Measurements from ENCODE around the gene NRF1. TPM values are rescaled to one million over a fixed set of nuclear protein-coding genes. Genes with fewer than 3 reads are reported as not detected.

NRF1 gene
- total RNA-seq, 1 donor from 2014 or later, result 16.7 TPM

DNA sequence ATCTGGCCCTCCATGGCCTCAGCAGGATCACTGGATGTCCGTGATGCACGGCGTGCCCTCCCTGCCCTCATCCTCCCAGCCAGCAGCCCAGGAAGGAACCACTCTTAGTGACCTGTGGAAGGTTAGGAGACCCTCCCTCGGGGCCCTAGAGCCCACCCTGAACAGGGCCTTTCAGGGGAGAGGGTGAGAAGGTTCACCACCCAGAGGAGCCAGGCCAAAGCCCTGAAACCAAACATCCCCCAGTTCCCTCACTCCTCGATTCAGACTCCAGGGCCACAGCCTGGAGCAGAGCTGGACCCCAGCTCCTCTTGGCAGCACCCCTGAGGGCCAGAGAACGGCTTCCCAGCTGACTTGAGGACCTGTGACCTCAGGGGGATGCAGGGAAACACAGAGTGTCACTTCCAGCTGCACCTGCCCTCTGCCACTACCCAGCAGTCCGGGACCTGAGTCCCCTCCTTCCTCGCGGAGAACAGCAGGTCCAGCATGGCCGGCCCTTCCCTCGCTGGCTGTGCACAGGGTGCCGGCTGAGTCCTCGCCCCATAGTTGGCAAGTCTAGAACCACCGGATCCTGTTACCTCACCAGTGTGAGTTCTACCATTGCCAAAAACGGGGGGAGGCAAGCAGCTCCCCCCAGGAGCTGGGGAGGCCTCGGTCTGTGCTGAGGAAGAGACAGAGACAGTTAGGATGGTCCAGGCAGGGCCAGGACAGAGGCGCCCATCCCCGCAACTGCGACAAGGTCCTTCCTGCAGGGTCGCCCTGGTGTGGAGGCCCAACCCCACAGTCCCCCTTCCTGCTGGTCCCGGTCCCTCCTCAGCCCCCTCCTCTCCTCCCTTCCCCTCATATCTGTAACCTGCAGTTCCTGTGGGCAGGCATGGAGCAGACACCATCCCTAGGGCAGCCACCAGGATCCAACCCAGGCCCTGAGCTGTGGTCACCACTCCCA, 158.6 kb downstream of the NRF1 start:
- H3K4me3 ChIP-seq, result no peak overlapping the region
- H3K9me3 ChIP-seq, result no peaks in the 10 kb centered on the region
- no peaks in the 10 kb centered on the region for H3K36me3 ChIP-seq
- intact Hi-C loops (cut with DNase I), result no loop called here
- DNase-seq, result no peak
- TF ChIP-seq, protein P1, sequence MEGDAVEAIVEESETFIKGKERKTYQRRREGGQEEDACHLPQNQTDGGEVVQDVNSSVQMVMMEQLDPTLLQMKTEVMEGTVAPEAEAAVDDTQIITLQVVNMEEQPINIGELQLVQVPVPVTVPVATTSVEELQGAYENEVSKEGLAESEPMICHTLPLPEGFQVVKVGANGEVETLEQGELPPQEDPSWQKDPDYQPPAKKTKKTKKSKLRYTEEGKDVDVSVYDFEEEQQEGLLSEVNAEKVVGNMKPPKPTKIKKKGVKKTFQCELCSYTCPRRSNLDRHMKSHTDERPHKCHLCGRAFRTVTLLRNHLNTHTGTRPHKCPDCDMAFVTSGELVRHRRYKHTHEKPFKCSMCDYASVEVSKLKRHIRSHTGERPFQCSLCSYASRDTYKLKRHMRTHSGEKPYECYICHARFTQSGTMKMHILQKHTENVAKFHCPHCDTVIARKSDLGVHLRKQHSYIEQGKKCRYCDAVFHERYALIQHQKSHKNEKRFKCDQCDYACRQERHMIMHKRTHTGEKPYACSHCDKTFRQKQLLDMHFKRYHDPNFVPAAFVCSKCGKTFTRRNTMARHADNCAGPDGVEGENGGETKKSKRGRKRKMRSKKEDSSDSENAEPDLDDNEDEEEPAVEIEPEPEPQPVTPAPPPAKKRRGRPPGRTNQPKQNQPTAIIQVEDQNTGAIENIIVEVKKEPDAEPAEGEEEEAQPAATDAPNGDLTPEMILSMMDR (IDR thresholded peaks at IDR 0.05), result no peak
- no peaks in the 10 kb centered on the region for H3K4me1 ChIP-seq
- no peaks in the 10 kb centered on the region for H3K27me3 ChIP-seq (ENCODE audit: low read depth)
- ATAC-seq, result no peak
- H3K27ac ChIP-seq, result no peak overlapping the region

DNA sequence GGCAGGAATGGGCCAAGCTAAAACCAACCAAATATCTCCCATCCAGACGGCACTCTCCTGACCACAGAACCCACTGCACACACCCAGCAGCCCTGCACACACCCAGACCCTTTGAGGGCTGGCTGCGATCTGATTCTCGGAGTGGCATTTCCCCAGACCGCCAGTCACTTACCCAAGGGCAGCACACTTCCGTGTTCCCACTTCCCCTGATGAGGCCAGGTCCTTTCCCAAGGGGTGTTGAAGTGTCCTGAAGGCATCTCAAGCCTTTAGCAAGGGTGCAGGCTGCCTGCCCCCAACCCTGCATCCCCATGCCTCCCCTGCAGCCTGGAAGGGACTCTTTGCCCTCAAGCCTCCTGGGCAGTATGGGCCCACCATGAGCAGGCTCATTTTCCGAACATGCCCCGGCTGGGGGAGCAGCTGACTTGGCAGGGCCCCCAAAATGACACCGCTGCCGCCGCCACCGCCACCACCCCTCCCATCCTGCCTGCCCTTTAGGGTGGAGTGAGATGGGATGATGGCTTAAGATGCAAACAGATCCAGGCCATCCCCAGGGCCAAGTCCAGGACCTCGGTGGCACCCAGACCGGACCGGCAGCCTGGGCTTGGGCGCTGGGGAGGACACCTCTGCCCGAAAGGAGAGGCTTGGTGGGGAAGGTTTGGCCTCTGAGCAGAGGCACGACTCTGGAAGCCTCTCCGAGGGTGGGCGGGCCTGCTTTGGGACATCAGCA, 159.8 kb downstream of the NRF1 start:
- H3K36me3 ChIP-seq, result no peaks in the 10 kb centered on the region
- no peak overlapping the region for H3K4me3 ChIP-seq
- ATAC-seq (peak; percentile 15 to 38), DNase-seq (no peak)
- H3K27ac ChIP-seq, result no peak overlapping the region
- peaks cover 6% of the 10 kb centered on the region for H3K27me3 ChIP-seq (ENCODE audit: low read depth)
- H3K4me1 ChIP-seq, result no peaks in the 10 kb centered on the region
- intact Hi-C loops (cut with DNase I), result no loop called here
- TF ChIP-seq, protein P1 (IDR thresholded peaks at IDR 0.05), result no peak
- H3K9me3 ChIP-seq, result no peaks in the 10 kb centered on the region

DNA sequence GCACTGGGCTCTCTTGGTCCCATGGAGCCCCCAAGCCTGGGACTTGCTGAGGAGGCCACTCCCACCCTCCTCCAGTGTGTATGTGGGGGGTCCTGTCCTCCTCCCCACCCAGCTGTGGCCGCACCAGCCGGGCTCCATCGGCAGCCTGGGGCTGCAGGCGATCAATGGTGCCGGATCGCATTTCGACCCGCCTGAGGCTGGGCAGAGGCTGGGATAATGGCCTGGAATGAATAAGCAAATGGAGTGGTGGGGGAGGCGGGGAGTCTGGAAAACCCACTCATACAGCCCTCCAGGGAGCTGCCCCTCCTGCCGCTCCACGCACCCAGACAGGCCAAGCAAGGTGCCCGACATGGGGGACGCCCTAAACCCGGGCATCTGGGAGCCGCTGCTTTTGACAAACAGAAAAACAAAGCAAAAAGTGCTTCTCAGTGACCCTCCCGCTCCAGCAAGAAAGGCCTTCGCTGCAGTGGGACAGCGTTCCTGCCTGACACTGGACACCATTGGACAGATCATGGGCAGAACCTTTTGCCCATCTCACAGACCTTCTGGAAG, 160.5 kb downstream of the NRF1 start:
- Histone ChIP-seq H3K36me3 (no peaks in the 10 kb centered on the region), H3K4me3 (no peak overlapping the region), H3K4me1 (no peaks in the 10 kb centered on the region), H3K27me3 (ENCODE audit: low read depth) (peaks cover 13% of the 10 kb centered on the region), H3K27ac (no peak overlapping the region), H3K9me3 (no peaks in the 10 kb centered on the region)
- ATAC-seq (no peak), DNase-seq (no peak)
- intact Hi-C loops (cut with DNase I), result no loop called here
- TF ChIP-seq, protein P1 (IDR thresholded peaks at IDR 0.05), result no peak

DNA sequence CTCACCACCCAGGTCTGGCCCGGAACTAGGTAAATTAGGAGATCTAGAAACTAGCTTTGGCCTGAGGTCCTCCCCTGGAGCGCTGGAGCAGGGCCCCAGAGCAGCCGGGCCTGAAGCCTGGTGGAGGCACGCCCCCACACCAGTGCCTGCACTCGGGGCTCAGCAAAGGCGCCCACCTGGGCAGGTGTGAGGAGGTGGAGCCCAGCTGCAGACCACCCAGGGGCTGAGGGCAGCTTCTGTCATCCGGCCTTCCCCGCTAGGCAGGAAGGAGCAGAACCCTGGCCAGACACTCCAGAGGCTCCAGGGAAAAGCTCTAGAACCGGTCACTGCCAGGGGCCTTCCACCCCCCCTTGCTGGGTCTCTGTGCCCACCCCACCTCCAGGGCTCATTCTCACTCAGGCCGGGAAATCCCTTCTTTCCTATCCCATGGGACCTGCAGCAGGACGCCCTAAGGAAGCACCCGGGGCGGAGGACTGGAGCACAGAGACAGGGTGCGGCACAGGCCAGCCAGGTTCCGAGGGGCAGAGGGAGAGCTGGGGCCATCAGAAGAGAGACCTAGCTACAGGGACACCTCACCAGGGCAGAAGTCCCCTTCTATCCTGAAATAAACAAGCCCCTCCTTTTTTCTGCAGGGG, 161.2 kb downstream of the NRF1 start:
- Histone ChIP-seq H3K4me1 (no peaks in the 10 kb centered on the region), H3K9me3 (no peaks in the 10 kb centered on the region), H3K4me3 (no peak overlapping the region), H3K36me3 (no peaks in the 10 kb centered on the region), H3K27ac (no peak overlapping the region), H3K27me3 (ENCODE audit: low read depth) (peaks cover 20% of the 10 kb centered on the region)
- intact Hi-C loops (cut with DNase I), result no loop called here
- DNase-seq (no peak), ATAC-seq (no peak)
- TF ChIP-seq, protein P1 (IDR thresholded peaks at IDR 0.05), result no peak

DNA sequence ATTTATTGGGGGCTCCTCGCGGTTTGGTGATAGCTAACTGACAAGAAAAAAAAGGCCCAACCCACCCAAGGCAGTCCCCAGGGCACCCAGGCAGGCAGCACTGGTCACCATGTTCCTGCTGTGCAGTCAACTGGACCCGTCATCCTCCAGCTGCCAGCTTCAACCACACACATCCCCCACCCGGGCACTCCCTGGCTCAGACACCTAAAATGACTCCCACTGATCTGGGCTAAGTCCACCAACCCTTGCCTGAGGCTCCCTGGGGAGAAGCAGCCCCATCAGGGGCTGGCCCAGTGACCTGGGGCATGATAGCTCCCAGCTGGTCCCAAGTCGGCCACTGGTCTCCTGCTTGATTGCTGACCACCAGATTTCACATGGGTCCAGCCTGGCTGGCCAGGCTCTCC, 161.8 kb downstream of the NRF1 start:
- no peaks in the 10 kb centered on the region for H3K36me3 ChIP-seq
- intact Hi-C loops (cut with DNase I), result no loop called here
- peaks cover 26% of the 10 kb centered on the region for H3K27me3 ChIP-seq (ENCODE audit: low read depth)
- no peaks in the 10 kb centered on the region for H3K9me3 ChIP-seq
- no peak overlapping the region for H3K4me3 ChIP-seq
- no peak overlapping the region for H3K27ac ChIP-seq
- TF ChIP-seq, protein P1 (IDR thresholded peaks at IDR 0.05), result no peak
- no peak for DNase-seq
- ATAC-seq, result no peak
- H3K4me1 ChIP-seq, result peaks cover 3% of the 10 kb centered on the region
